HG03039 (cell line): Measurements from ENCODE around the gene RUSC1.
"Not testable (repeated sequence)": the region's sequence is repeated elsewhere in the genome, so short reads cannot be mapped to it uniquely, and the experiment has no call there.

ENCODE experiments used
- ATAC-seq: cut with Tn5 transposase; IDR thresholded peaks from one replicate; pipeline ENCODE4 v1.9.1; 2021; ENCODE audit warnings: mild to moderate bottlenecking, moderate library complexity; ENCODE audit not compliant: unreplicated experiment

The RUSC1 gene, protein sequence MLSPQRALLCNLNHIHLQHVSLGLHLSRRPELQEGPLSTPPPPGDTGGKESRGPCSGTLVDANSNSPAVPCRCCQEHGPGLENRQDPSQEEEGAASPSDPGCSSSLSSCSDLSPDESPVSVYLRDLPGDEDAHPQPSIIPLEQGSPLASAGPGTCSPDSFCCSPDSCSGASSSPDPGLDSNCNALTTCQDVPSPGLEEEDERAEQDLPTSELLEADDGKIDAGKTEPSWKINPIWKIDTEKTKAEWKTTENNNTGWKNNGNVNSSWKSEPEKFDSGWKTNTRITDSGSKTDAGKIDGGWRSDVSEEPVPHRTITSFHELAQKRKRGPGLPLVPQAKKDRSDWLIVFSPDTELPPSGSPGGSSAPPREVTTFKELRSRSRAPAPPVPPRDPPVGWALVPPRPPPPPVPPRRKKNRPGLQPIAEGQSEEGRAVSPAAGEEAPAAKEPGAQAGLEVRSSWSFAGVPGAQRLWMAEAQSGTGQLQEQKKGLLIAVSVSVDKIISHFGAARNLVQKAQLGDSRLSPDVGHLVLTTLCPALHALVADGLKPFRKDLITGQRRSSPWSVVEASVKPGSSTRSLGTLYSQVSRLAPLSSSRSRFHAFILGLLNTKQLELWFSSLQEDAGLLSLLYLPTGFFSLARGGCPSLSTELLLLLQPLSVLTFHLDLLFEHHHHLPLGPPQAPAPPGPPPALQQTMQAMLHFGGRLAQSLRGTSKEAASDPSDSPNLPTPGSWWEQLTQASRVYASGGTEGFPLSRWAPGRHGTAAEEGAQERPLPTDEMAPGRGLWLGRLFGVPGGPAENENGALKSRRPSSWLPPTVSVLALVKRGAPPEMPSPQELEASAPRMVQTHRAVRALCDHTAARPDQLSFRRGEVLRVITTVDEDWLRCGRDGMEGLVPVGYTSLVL

DNA sequence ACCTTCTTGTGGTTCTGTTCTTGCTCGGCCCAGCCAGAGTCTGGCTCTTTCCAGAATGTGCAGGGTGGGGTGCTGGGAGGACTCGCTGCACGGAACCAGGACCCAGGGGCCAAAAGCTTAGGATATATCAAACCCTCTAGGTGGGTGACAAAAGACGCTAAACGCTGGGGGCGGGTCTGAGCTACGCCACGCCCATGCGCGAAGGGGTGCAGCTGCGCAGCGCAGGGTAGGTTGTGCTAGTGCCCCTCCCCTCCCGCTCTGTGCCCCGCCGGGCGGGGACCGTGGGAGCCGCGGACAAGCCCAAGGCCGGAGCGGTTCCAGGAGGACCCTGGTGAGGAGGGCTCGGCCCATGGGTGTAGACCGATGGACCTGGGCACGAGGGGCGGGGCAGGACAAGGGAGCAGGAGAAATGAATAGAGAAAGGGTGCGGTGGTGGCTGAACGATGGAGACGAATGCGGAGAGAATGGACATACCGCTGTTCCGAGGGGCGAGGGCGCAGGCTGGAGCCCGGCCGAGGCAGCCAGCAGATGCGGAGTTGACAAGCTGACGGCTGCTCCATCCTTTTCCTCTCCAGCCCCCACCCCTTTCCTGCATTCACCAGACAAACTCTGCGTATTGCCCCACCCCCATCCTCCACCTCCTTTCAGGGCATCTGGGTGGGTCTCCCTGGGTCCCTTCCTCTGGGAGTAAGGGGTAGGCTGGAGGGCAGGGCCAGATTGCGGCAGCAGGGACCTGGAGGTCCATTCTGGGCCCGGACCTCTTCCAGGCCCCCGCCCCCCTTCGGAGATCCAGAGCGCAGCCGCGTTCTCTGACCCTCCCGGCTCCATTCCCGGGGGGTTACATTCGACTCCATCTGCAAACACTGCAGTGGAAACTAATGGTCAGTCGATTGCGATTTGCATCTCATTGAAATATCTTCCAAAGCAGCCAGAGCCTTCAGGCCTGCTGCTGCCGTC, at the start of gene RUSC1:
Gene RUSC1, plus strand, starts transcription at position 234 of the 957 bp plus-strand sequence. CDS start 880 bp downstream, outside the sequence.
- ATAC-seq: no peak

- ATAC-seq: peak; percentile 32
Measured at GRCh38 chr1:155272466-155273342, 48.0 kb upstream of the RUSC1 start.

- ATAC-seq: peak; percentile 69
Measured at GRCh38 chr1:155273343-155274245, 47.1 kb upstream of the RUSC1 start, which contains the start of gene CLK2. CLK2 (minus strand) TSS chr1:155273504; CDS start chr1:155270977, 2,527 bp downstream.

GRCh38 chr1:155277070-155277901, 43.4 kb upstream of the RUSC1 start, which contains the start of gene HCN3:
HCN3 (plus strand) TSS chr1:155277463; CDS start chr1:155277591, 128 bp downstream.
- ATAC-seq: peak; percentile 61

GRCh38 chr1:155277902-155278688, 42.6 kb upstream of the RUSC1 start:
- ATAC-seq: no peak

GRCh38 chr1:155278689-155279160, 42.0 kb upstream of the RUSC1 start:
- no peak for ATAC-seq

DNA sequence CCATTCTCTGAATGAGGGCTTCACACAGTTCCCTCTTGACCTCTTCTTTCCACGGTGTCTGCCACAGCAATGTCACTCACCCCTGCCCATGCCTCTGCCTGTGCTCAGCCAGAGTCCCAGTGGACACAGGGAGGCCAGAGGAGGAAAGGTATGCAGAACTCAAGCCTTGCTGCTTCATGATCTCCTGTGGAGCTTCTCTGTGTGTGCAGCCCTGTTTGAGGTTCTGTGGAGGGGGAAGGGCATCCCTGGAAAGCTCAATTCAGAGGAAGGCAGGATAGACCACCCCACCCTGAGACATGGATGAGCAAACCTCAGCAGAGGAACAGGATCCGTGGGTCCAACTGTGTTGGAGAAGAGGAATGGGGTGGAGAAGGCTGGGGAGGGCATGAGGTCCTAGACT, 41.4 kb upstream of the RUSC1 start:
- no peak for ATAC-seq

DNA sequence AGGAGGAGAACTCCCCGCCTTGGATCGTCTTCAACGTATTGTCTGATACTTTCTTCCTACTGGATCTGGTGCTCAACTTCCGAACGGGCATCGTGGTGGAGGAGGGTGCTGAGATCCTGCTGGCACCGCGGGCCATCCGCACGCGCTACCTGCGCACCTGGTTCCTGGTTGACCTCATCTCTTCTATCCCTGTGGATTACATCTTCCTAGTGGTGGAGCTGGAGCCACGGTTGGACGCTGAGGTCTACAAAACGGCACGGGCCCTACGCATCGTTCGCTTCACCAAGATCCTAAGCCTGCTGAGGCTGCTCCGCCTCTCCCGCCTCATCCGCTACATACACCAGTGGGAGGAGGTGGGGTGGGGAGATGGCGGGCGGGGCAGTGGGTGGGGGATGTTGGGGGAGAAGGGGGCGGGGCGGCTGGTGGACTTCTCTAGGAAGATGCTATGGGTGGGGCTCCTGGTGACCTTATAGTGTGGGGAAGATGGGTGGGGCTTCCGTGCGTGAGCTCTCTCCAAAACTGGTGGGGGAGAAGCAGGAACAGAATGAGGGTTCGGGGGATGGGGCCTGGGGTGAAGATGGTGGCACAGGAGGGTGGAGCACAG, 38.1 kb upstream of the RUSC1 start:
- ATAC-seq: no peak

GRCh38 chr1:155284476-155284875, 36.2 kb upstream of the RUSC1 start:
- no peak for ATAC-seq

- no peak for ATAC-seq
Measured at GRCh38 chr1:155285063-155285462, 35.6 kb upstream of the RUSC1 start.

DNA sequence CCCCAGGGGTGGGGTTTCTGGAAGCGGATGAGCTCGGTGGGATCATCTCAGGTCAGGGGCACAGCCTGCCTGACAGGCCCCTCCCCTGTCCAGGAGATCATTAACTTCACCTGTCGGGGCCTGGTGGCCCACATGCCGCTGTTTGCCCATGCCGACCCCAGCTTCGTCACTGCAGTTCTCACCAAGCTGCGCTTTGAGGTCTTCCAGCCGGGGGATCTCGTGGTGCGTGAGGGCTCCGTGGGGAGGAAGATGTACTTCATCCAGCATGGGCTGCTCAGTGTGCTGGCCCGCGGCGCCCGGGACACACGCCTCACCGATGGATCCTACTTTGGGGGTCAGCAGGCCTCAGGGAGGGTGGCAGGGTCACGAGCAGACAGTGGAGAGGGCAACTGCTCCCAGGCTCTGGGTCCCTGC, 35.1 kb upstream of the RUSC1 start:
- ATAC-seq: no peak

DNA sequence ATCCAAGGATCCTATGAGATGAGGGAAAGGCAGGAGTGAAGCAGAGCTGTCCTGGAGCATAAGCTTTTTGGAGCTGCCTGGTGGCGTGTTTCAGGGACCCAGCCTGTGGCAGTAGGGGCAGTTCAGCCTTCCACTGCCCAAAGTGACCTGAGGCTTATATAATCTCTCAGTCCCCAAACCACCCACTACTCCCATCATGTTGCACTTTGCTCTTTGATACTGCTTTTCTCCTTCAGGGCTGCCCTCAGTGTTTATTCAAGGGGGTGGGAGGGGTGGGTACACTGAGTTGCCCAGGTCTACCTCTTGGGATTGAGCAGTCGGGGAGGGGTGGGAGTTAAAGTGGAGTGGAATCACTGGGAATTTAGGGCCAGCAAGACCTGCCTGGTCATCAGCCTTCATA, 34.1 kb upstream of the RUSC1 start:
- no peak for ATAC-seq

DNA sequence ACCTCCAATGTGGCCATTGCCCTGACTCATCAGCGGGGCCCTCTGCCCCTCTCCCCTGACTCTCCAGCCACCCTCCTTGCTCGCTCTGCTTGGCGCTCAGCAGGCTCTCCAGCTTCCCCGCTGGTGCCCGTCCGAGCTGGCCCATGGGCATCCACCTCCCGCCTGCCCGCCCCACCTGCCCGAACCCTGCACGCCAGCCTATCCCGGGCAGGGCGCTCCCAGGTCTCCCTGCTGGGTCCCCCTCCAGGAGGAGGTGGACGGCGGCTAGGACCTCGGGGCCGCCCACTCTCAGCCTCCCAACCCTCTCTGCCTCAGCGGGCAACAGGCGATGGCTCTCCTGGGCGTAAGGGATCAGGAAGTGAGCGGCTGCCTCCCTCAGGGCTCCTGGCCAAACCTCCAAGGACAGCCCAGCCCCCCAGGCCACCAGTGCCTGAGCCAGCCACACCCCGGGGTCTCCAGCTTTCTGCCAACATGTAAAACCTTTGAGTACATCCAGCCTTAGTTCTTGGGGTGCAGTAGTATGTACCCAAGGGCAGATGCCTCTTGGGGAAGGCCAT, 32.6 kb upstream of the RUSC1 start:
- ATAC-seq: no peak

DNA sequence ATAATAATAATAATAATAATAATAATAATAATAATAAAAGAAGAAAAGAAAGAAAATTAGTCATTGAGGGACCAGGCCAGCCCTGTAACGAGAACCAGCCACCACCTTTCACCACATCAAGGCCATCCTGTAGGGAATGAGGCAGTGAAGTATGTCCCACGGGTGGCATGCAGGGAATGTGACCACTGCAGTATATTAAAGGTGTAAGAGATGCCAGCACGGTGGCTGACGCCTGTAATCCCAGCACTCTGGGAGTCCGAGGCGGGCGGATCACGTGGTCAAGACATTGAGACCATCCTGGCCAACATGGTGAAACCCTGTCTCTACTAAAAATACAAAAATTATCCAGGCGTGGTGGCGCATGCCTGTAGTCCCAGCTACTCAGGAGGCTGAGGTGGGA, 29.7 kb upstream of the RUSC1 start:
- ATAC-seq: not testable (repeated sequence)

DNA sequence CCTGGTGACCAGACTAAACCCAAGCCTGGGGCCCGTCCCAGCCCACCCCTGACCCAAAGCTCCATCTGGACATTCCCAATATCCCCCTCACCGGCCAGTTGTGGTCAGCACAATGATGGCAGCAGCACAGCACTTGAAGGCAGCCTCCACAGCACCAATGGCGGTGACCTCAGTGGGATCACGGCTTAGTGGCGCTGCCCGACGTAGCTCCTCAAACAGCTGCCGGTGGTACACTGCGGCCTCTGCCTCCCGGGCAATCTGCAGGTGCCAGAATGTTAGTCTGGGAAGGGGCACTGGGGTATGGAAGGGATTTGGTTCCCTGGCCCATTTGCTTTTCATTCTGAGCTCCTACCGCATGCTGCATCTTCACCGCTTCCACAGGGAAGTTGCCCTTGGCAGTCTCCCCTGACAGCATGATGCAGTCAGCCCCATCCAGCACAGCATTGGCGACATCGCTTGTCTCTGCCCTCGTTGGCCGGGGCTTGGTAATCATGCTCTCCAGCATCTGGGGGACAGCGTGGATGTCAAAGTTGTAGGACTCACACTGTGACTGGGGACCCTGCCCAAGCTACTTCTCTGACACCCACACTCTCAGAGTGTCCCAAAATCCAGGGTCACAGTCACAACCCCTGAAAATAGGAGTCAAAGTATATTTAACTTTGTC, 27.5 kb upstream of the RUSC1 start:
- no peak for ATAC-seq
